SK-N-SH (cell line): ENCODE data around the gene ECM1. TPM values are rescaled to one million over a fixed set of nuclear protein-coding genes. Genes with fewer than 3 reads are reported as not detected.
A peak's percentile ranks its signal among the peaks of the same experiment; 100 is the strongest.

ENCODE experiments used
- CTCF ChIA-PET: fragments of 300-600, 350-600 bp; formaldehyde crosslinking; extraction: SDS; loops from one replicate; lab custom pipeline; 2021; lab: Yijun Ruan, JAX
- POLR2A ChIA-PET: fragments of 350-600 bp; sonication (Branson Sonifier 250); formaldehyde crosslinking; extraction: SDS; loops from one replicate; lab custom pipeline; 2020; ENCODE audit warnings: antibody characterized with exemption, inconsistent platforms; lab: Yijun Ruan, JAX
- DNase-seq: peaks from one replicate; pipeline ENCODE4 v3.0.0; 2012
- H2AFZ ChIP-seq: fragments of 200-600 bp; sonication (generic); 2 replicates; pipeline ENCODE4 v1.8.1; 2016; ENCODE audit warnings: antibody characterized with exemption, mild to moderate bottlenecking, low read depth
- H3F3A ChIP-seq: fragments of 200-600 bp; sonication (generic); replicated peaks from 2 replicates; pipeline ENCODE3; 2016; ENCODE audit warnings: antibody characterized with exemption, mild to moderate bottlenecking; ENCODE audit not compliant: insufficient read depth
- H3K27ac ChIP-seq, 2 experiments: fragments of 200-500 bp in 1 of 2; fragments of 200-600 bp in 1 of 2; sonication (Bioruptor generic) in 1 of 2; sonication (generic), shearing (Covaris generic) in 1 of 2; 2 replicates each; pipeline versions ENCODE4 v1.5.1 to v1.6.1; 2014 to 2016; ENCODE audit warnings: low read depth in 2 of 2, inconsistent platforms in 1 of 2, low read length in 1 of 2, mild to moderate bottlenecking in 1 of 2, mixed read lengths in 1 of 2
- H3K27me3 ChIP-seq: fragments of 200-600 bp; sonication (generic), shearing (Covaris generic); 2 replicates; pipeline ENCODE4 v1.6.1; 2016; ENCODE audit warnings: mixed run types; ENCODE audit not compliant: insufficient read depth
- H3K36me3 ChIP-seq, 2 experiments: fragments of 200-500 bp in 1 of 2; fragments of 200-600 bp in 1 of 2; sonication (Bioruptor generic) in 1 of 2; sonication (generic) in 1 of 2; replicated peaks in 1 of 2; 2 replicates each; pipeline versions ENCODE3 to v1.5.1; 2014 to 2016; ENCODE audit warnings: low read length in 1 of 2, mild to moderate bottlenecking in 1 of 2; ENCODE audit not compliant: insufficient read depth in 2 of 2, control insufficient read depth in 1 of 2
- H3K4me1 ChIP-seq, 2 experiments: fragments of 200-500 bp in 1 of 2; fragments of 200-600 bp in 1 of 2; sonication (Bioruptor generic) in 1 of 2; sonication (generic), shearing (Covaris generic) in 1 of 2; 2 replicates each; pipeline versions ENCODE4 v1.5.1 to v1.6.1; 2014 to 2016; ENCODE audit warnings: low read depth in 1 of 2, low read length in 1 of 2, mixed run types in 1 of 2; ENCODE audit not compliant: insufficient read depth in 2 of 2, control insufficient read depth in 1 of 2
- H3K4me2 ChIP-seq: fragments of 200-600 bp; sonication (generic), shearing (Covaris generic); 2 replicates; pipeline ENCODE4 v1.6.1; 2017; ENCODE audit warnings: mixed run types
- H3K4me3 ChIP-seq, 2 experiments: fragments of 200-500 bp in 1 of 2; fragments of 200-600 bp in 1 of 2; sonication (Bioruptor generic) in 1 of 2; sonication (generic), shearing (Covaris generic) in 1 of 2; 2 replicates each; pipeline versions ENCODE4 v1.5.1 to v1.8.1; 2014 to 2016; ENCODE audit warnings: low read depth in 2 of 2, inconsistent platforms in 1 of 2, low read length in 1 of 2, mild to moderate bottlenecking in 1 of 2, mixed read lengths in 1 of 2, moderate library complexity in 1 of 2
- H3K79me2 ChIP-seq: fragments of 200-600 bp; sonication (generic); 2 replicates; pipeline ENCODE4 v1.8.1; 2017; ENCODE audit warnings: mild to moderate bottlenecking; ENCODE audit not compliant: insufficient read depth
- H3K9ac ChIP-seq: fragments of 200-600 bp; sonication (generic); 2 replicates; pipeline ENCODE4 v1.6.1; 2017; ENCODE audit warnings: mixed run types
- H3K9me2 ChIP-seq: fragments of 200-600 bp; sonication (generic); 2 replicates; pipeline ENCODE4 v1.6.1; 2017; ENCODE audit warnings: mixed run types
- H3K9me3 ChIP-seq: fragments of 200-600 bp; sonication (generic); 2 replicates; pipeline ENCODE4 v1.6.1; 2017; ENCODE audit warnings: mixed run types, mild to moderate bottlenecking, moderate library complexity
- H4K20me1 ChIP-seq: fragments of 200-600 bp; sonication (generic); 2 replicates; pipeline ENCODE4 v1.6.1; 2017; ENCODE audit warnings: mild to moderate bottlenecking, mixed run types; ENCODE audit not compliant: insufficient read depth
- CHD2 ChIP-seq: fragments of 150-350 bp; IDR thresholded peaks from 2 replicates; pipeline ENCODE4 v1.6.1; 2018; ENCODE audit warnings: low read length; ENCODE audit not compliant: partially characterized antibody
- ELF1 ChIP-seq: IDR thresholded peaks from 2 replicates; pipeline ENCODE4 v1.4.0; 2012
- EZH2phosphoT487 ChIP-seq: fragments of 200-600 bp; sonication (generic); IDR thresholded peaks from 2 replicates; pipeline ENCODE4 v1.6.1; 2017; ENCODE audit warnings: low read depth, mixed run types, mild to moderate bottlenecking, antibody characterized with exemption, moderate library complexity, borderline replicate concordance
- GABPA ChIP-seq: IDR thresholded peaks from 2 replicates; pipeline ENCODE4 v1.4.0; 2012; ENCODE audit warnings: low read depth, mild to moderate bottlenecking
- GATA2 ChIP-seq: sonication (generic); formaldehyde crosslinking; IDR thresholded peaks from 2 replicates; pipeline ENCODE4 v1.5.0; 2020; ENCODE audit warnings: mild to moderate bottlenecking, missing genetic modification reagents
- JUND ChIP-seq: IDR thresholded peaks from 2 replicates; pipeline ENCODE4 v1.4.0; 2012
- MAX ChIP-seq: IDR thresholded peaks from 2 replicates; pipeline ENCODE4 v1.4.0; 2012; ENCODE audit warnings: low read depth
- MEF2A ChIP-seq: IDR thresholded peaks from 2 replicates; pipeline ENCODE4 v1.4.0; 2012; ENCODE audit warnings: low read depth, borderline replicate concordance
- MXI1 ChIP-seq: IDR thresholded peaks from 2 replicates; pipeline ENCODE4 v1.6.1; 2012; ENCODE audit warnings: mild to moderate bottlenecking, low read depth, low read length, improper control_type of control experiment
- NRF1 ChIP-seq: IDR thresholded peaks from 2 replicates; pipeline ENCODE4 v1.6.1; 2012; ENCODE audit warnings: low read depth, mild to moderate bottlenecking, low read length
- RAD21 ChIP-seq: IDR thresholded peaks from 2 replicates; pipeline ENCODE4 v1.6.1; 2012; ENCODE audit warnings: mild to moderate bottlenecking, low read length
- RCOR1 ChIP-seq: fragments of 150-350 bp; IDR thresholded peaks from 2 replicates; pipeline ENCODE4 v1.6.1; 2017; ENCODE audit warnings: antibody characterized with exemption, low read length
- REST ChIP-seq: IDR thresholded peaks from 2 replicates; pipeline ENCODE4 v1.6.1; 2012; ENCODE audit warnings: mild to moderate bottlenecking, low read depth, low read length, moderate library complexity
- SIN3A ChIP-seq: IDR thresholded peaks from 2 replicates; pipeline ENCODE4 v1.6.1; 2012; ENCODE audit warnings: low read depth, mild to moderate bottlenecking, low read length, moderate library complexity, borderline replicate concordance
- USF1 ChIP-seq: IDR thresholded peaks from 2 replicates; pipeline ENCODE4 v1.4.0; 2012; ENCODE audit warnings: low read depth, borderline replicate concordance
- WGBS: methylation state at CpG from one replicate; pipeline ENCODE4 v1.1.6; 2017; ENCODE audit warnings: low lambda C conversion rate; 5-methylcytosine and 5-hydroxymethylcytosine counted together
- polyA plus RNA-seq, 3 experiments: library from polyadenylated mRNA; depleted of rRNA; stranded (reverse); fragments of >200 nt; gene quantifications; 2 replicates each; pipeline ENCODE4 v1.2.3, GENCODE V29; 2012

Gene ECM1
- polyA plus RNA-seq, 1 of the 3 experiments (the other 2 are of a cell fraction): 32.3 TPM

- Histone ChIP-seq H3K4me2 (no peak overlapping the region), H3K36me3 (no peaks in the 10 kb centered on the region), H3K27ac (peak overlapping the region; percentile 36 to 51; a peak in 3 of 4 replicates), H3K9me2 (no peaks in the 10 kb centered on the region), H4K20me1 (no peaks in the 10 kb centered on the region), H3K79me2 (no peaks in the 10 kb centered on the region), H3K4me1 (peaks cover 2 to 4% of the 10 kb centered on the region in 2 experiments; a peak in 2 of 4 replicates), H3K9ac (peak overlapping the region; percentile 39), H2AFZ (0 out of 2 replicates have a peak overlapping the region, but pooled peaks have one; percentile 83), H3K27me3 (no peaks in the 10 kb centered on the region), H3F3A (peaks cover 2% of the 10 kb centered on the region), H3K9me3 (no peaks in the 10 kb centered on the region), H3K4me3 (no peak overlapping the region)
- no peak for TF ChIP-seq MEF2A
- no peak for TF ChIP-seq ELF1
- no peak for TF ChIP-seq JUND
- TF ChIP-seq RCOR1: no peak
- TF ChIP-seq NRF1: no peak
- no peak for TF ChIP-seq MXI1
- TF ChIP-seq SIN3A: no peak
- no peak for TF ChIP-seq USF1
- no peak for TF ChIP-seq REST
- TF ChIP-seq MAX: no peak
- no peak for TF ChIP-seq CHD2
- TF ChIP-seq GATA2 (CRISPR knock-in tag): no peak
- no peak for TF ChIP-seq GABPA
- TF ChIP-seq RAD21: no peak
- TF ChIP-seq EZH2phosphoT487: no peak
- no peak for DNase-seq
- CTCF ChIA-PET: interaction anchor here (1.4 to 2.1 kb wide), 3 partner anchors 8 to 24 kb away, joined by 5 to 8 read pairs (median 5); no protein-coding TSS in a partner anchor
- WGBS: 81% methylated on average over 12 of the region's 12 CpGs
- POLR2A ChIA-PET: no interaction called here
Measured at GRCh38 chr1:150536836-150537731, 29.2 kb downstream of the ECM1 start.
